ENCODE measurements around the gene RNASEH2A.

- TF ChIP-seq ZBTB43 (CRISPR knock-in tag; conservative IDR thresholded peaks at IDR 0.05) (no peak), ZNF609 (CRISPR knock-in tag; IDR thresholded peaks at IDR 0.05; ENCODE audit: borderline replicate concordance) (no peak), FOXK1 (CRISPR knock-in tag; IDR thresholded peaks at IDR 0.05; ENCODE audit: borderline replicate concordance, low read depth) (peak; percentile 58; the same call in 1 of the 2 replicates), CTCF (CRISPR knock-in tag; IDR thresholded peaks at IDR 0.05) (peak; percentile 15; the same call in 1 of the 2 replicates), PPARG (CRISPR knock-in tag; conservative IDR thresholded peaks at IDR 0.05) (peak; percentile 55; the same call in 1 of the 2 replicates), POLR2AphosphoS5 (IDR thresholded peaks at IDR 0.05; ENCODE audit: low read depth, low read length) (no peak), ZNF792 (CRISPR knock-in tag; IDR thresholded peaks at IDR 0.05) (no peak), ZFP36 (IDR thresholded peaks at IDR 0.05; ENCODE audit: borderline replicate concordance, low read depth, low read length, partially characterized antibody) (peak; percentile 54)
Observed at GRCh38 chr19:12793290-12794195, 12.8 kb upstream of the RNASEH2A start.
